K562 (cell line): ENCODE data around the gene CRADD. TPM values are rescaled to one million over a fixed set of nuclear protein-coding genes. Genes with fewer than 3 reads are reported as not detected.

Source experiments
- ATF4 ChIP-seq: fragments of 450-650 bp; formaldehyde crosslinking; IDR thresholded peaks from 2 replicates; pipeline ENCODE4 v1.4.0; 2022; ENCODE audit warnings: mild to moderate bottlenecking, moderate library complexity
- CBX3 ChIP-seq, 2 experiments: IDR thresholded peaks; 1 replicate in 1 of 2; 2 replicates in 1 of 2; pipeline ENCODE4 v1.6.1; 2012; ENCODE audit warnings: inconsistent platforms in 2 of 2, low read length in 2 of 2, borderline replicate concordance in 1 of 2, control low read depth in 1 of 2
- DNMT1 ChIP-seq: fragments of 450-650 bp; IDR thresholded peaks from 2 replicates; pipeline ENCODE4 v1.6.1; 2016; ENCODE audit warnings: antibody characterized with exemption, mild to moderate bottlenecking
- EP300 ChIP-seq: IDR thresholded peaks from 2 replicates; pipeline ENCODE4 v1.6.1; 2012; ENCODE audit warnings: low read length, improper control_type of control experiment
- FOXO4 ChIP-seq: fragments of 450-650 bp; formaldehyde crosslinking; IDR thresholded peaks from 2 replicates; pipeline ENCODE4 v1.4.0; 2020; ENCODE audit warnings: mild to moderate bottlenecking, moderate library complexity
- HDAC1 ChIP-seq, 2 experiments: fragments of 450-650 bp; IDR thresholded peaks; 2 replicates each; pipeline ENCODE4 v1.6.1; 2016 to 2017; ENCODE audit warnings: inconsistent platforms in 1 of 2, mild to moderate bottlenecking in 1 of 2, moderate library complexity in 1 of 2
- KLF16 ChIP-seq: IDR thresholded peaks from 2 replicates; pipeline ENCODE4 v1.6.1; 2016; ENCODE audit warnings: antibody characterized with exemption
- NR2C2 ChIP-seq, 2 experiments: fragments of 200-800 bp in 1 of 2; sonication (Bioruptor generic) in 1 of 2; sonication (generic) in 1 of 2; formaldehyde crosslinking in 1 of 2; IDR thresholded peaks; 2 replicates each; pipeline versions ENCODE4 v1.6.1 to v1.8.0; 2016 to 2022; ENCODE audit warnings: mild to moderate bottlenecking in 1 of 2, missing compliant biosample characterization in 1 of 2, missing genetic modification characterization in 1 of 2, missing genetic modification reagents in 1 of 2
- PCBP2 ChIP-seq: fragments of 200-400 bp; formaldehyde crosslinking; IDR thresholded peaks from 2 replicates; pipeline ENCODE4 v1.6.1; 2018; ENCODE audit warnings: low read length, low read depth, mild to moderate bottlenecking, moderate library complexity; ENCODE audit not compliant: poor library complexity, severe bottlenecking
- RAD51 ChIP-seq: fragments of 450-650 bp; IDR thresholded peaks from 2 replicates; pipeline ENCODE4 v1.7.1; 2016; ENCODE audit warnings: low read depth, mild to moderate bottlenecking, borderline replicate concordance
- RBM17 ChIP-seq: fragments of 200-400 bp; formaldehyde crosslinking; IDR thresholded peaks from 2 replicates; pipeline ENCODE4 v1.6.1; 2017; ENCODE audit warnings: low read depth, mild to moderate bottlenecking, low read length, borderline replicate concordance
- SIN3A ChIP-seq, 2 experiments: fragments of 150-350 bp in 1 of 2; IDR thresholded peaks; 2 replicates each; pipeline ENCODE4 v1.6.1; 2011 to 2016; ENCODE audit warnings: borderline replicate concordance in 2 of 2, low read depth in 2 of 2, low read length in 2 of 2, mild to moderate bottlenecking in 2 of 2, moderate library complexity in 2 of 2; ENCODE audit not compliant: control insufficient read depth in 1 of 2
- ZNF277 ChIP-seq: fragments of 250-450 bp; sonication (Bioruptor Pico); IDR thresholded peaks from 2 replicates; pipeline ENCODE4 v1.8.0; 2022; ENCODE audit warnings: inconsistent platforms, mild to moderate bottlenecking, moderate library complexity, borderline replicate concordance
- ZNF764 ChIP-seq: fragments of 250-450 bp; sonication (Bioruptor Pico); IDR thresholded peaks from 2 replicates; pipeline ENCODE4 v1.4.0; 2020; ENCODE audit warnings: low read depth, mild to moderate bottlenecking, moderate library complexity
- ZSCAN32 ChIP-seq: fragments of 450-650 bp; formaldehyde crosslinking; IDR thresholded peaks from 2 replicates; pipeline ENCODE4 v1.4.0; 2020; ENCODE audit warnings: mild to moderate bottlenecking, moderate library complexity
- polyA plus RNA-seq, 8 experiments: library from polyadenylated mRNA; depleted of rRNA in 4 of 8; stranded (reverse) in 5 of 8; unstranded in 3 of 8; fragments of >200 nt; fragmentation: Nextera tagmentation in 2 of 8; fragmentation: Illumina TruSeq in 1 of 8; extraction: Ambion mirVana in 2 of 8; extraction: Trizol in 1 of 8; gene quantifications; 2 replicates each; pipeline versions ENCODE4 v1.2.1 to v1.2.3, GENCODE V29; 2011 to 2014; ENCODE audit warnings: inconsistent platforms in 1 of 8, missing spikeins in 1 of 8
- total RNA-seq, 7 experiments: library from RNA; depleted of rRNA in 6 of 7; stranded (reverse); fragments of >200 nt in 6 of 7; fragmentation: Illumina TruSeq in 2 of 7; extraction: Trizol in 2 of 7; gene quantifications; 2 replicates each; pipeline versions ENCODE4 v1.2.1 to v1.2.3, GENCODE V29; 2011 to 2021; ENCODE audit warnings: low replicate concordance in 1 of 7
- TF ChIP-seq, protein P1 (sequence below): fragments of 150-350 bp; conservative IDR thresholded peaks from 2 replicates; pipeline ENCODE4 v1.6.1; 2014; ENCODE audit warnings: low read length
- TF ChIP-seq, protein P2 (sequence below): fragments of 450-650 bp; IDR thresholded peaks from 2 replicates; pipeline ENCODE4 v1.6.1; 2018; ENCODE audit warnings: mild to moderate bottlenecking, low read depth; ENCODE audit not compliant: partially characterized antibody

CRADD gene
- total and polyA plus RNA-seq, 9 of the 15 experiments (the other 6 are each of a cell fraction or from before 2014, with no cell fraction given): 20.5 to 41.1 (median 25.9) TPM

DNA sequence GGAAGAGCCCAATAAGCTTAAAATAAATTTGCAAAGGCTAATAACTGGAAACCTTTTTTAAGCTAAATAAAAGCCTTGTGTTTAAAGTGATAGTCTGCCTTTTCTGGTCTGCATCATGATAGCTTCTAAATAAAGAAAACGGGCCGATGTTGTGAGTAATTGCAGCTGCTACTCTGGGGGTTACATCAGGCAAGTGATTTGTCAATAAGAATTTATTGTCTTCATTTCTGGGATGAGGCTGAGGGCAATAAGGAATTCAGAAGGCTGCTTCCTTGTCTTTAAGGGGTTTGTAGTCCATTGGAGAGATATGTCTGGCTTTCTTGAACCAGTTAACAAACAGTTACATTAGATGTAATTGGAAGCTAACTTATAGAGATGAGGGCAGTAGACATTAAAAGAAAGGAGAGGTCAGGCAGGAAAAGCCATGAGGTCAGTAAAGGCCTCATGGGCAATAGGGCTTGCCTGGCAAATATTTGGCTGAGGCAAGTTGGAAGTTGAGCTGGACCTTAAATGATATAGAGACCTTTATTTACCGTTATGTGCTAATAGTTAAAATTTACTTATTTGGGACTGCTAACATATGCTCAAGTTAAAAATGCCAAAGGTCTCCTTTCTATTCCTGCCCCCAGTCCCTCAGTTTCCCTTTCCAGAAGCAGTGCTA, 85.0 kb downstream of the CRADD start (continued):
- TF ChIP-seq SIN3A (IDR thresholded peaks at IDR 0.05; ENCODE audit: borderline replicate concordance in 2 of 2, control insufficient read depth in 1 of 2, low read depth in 2 of 2, low read length in 2 of 2): no peak
- TF ChIP-seq, protein P1, sequence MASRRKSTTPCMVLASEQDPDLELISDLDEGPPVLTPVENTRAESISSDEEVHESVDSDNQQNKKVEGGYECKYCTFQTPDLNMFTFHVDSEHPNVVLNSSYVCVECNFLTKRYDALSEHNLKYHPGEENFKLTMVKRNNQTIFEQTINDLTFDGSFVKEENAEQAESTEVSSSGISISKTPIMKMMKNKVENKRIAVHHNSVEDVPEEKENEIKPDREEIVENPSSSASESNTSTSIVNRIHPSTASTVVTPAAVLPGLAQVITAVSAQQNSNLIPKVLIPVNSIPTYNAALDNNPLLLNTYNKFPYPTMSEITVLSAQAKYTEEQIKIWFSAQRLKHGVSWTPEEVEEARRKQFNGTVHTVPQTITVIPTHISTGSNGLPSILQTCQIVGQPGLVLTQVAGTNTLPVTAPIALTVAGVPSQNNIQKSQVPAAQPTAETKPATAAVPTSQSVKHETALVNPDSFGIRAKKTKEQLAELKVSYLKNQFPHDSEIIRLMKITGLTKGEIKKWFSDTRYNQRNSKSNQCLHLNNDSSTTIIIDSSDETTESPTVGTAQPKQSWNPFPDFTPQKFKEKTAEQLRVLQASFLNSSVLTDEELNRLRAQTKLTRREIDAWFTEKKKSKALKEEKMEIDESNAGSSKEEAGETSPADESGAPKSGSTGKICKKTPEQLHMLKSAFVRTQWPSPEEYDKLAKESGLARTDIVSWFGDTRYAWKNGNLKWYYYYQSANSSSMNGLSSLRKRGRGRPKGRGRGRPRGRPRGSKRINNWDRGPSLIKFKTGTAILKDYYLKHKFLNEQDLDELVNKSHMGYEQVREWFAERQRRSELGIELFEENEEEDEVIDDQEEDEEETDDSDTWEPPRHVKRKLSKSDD: no peak
- 0 out of 2 replicates have a peak, but pooled peaks have one; percentile 14 for TF ChIP-seq ZSCAN32
- no peak for TF ChIP-seq CBX3 (IDR thresholded peaks at IDR 0.05; ENCODE audit: borderline replicate concordance in 1 of 2, low read length in 2 of 2)
- TF ChIP-seq NR2C2 (CRISPR knock-in tag; IDR thresholded peaks at IDR 0.05): no peak
- TF ChIP-seq NR2C2 (tag; IDR thresholded peaks at IDR 0.05): peak; percentile 47
- TF ChIP-seq DNMT1: no peak
- TF ChIP-seq PCBP2: no peak
- TF ChIP-seq EP300: peak; percentile 76
- TF ChIP-seq ATF4 (CRISPR knock-in tag): peak; percentile 86
- TF ChIP-seq ZNF764 (CRISPR knock-in tag): no peak
- TF ChIP-seq ZNF277: no peak
- TF ChIP-seq RBM17: no peak
- no peak for TF ChIP-seq RAD51
- TF ChIP-seq, protein P2, sequence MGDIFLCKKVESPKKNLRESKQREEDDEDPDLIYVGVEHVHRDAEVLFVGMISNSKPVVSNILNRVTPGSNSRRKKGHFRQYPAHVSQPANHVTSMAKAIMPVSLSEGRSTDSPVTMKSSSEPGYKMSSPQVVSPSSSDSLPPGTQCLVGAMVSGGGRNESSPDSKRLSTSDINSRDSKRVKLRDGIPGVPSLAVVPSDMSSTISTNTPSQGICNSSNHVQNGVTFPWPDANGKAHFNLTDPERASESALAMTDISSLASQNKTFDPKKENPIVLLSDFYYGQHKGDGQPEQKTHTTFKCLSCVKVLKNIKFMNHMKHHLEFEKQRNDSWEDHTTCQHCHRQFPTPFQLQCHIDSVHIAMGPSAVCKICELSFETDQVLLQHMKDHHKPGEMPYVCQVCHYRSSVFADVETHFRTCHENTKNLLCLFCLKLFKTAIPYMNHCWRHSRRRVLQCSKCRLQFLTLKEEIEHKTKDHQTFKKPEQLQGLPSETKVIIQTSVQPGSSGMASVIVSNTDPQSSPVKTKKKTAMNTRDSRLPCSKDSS: no peak
- TF ChIP-seq FOXO4 (CRISPR knock-in tag): no peak
- no peak for TF ChIP-seq HDAC1 (IDR thresholded peaks at IDR 0.05)
- no peak for TF ChIP-seq KLF16
